ENCODE measurements around the gene IL17RE.

GRCh38 chr3:9906480-9906879 is 3.8 kb downstream of the IL17RE start:
- TF ChIP-seq POLR2A (IDR thresholded peaks at IDR 0.05): no peak
- no peak for TF ChIP-seq CTCF (IDR thresholded peaks at IDR 0.05)

Data from right lobe of liver (tissue), 4 donors.